NT2/D1 (cell line): Measurements from ENCODE around the gene ZNF566.

Experiments used
- DNase-seq: peaks from one replicate; pipeline ENCODE4 v3.0.0-alpha.2; 2011; ENCODE audit warnings: low read depth, low spot score
- H3K27me3 ChIP-seq: 2 replicates; pipeline ENCODE4 v1.6.0; 2011; ENCODE audit warnings: mild to moderate bottlenecking; ENCODE audit not compliant: insufficient read length, insufficient read depth
- H3K36me3 ChIP-seq: 2 replicates; pipeline ENCODE4 v1.6.1; 2011; ENCODE audit warnings: mild to moderate bottlenecking, low read length, mixed read lengths; ENCODE audit not compliant: insufficient read depth, insufficient read length
- H3K4me1 ChIP-seq: 2 replicates; pipeline ENCODE4 v1.5.1; 2011; ENCODE audit not compliant: insufficient read depth, insufficient read length
- H3K4me3 ChIP-seq: 2 replicates; pipeline ENCODE4 v1.5.1; 2011; ENCODE audit warnings: low read depth; ENCODE audit not compliant: insufficient read length
- H3K9ac ChIP-seq: 2 replicates; pipeline ENCODE4 v1.6.0; 2011; ENCODE audit warnings: low read depth; ENCODE audit not compliant: insufficient read length
- H3K9me3 ChIP-seq: 2 replicates; pipeline ENCODE4 v1.5.1; 2011; ENCODE audit warnings: mild to moderate bottlenecking, low read length; ENCODE audit not compliant: insufficient read depth
- SUZ12 ChIP-seq: IDR thresholded peaks from 2 replicates; pipeline ENCODE4 v1.6.1; 2011; ENCODE audit not compliant: insufficient read length, insufficient read depth; ENCODE audit errors: extremely low read depth
- YY1 ChIP-seq: IDR thresholded peaks from 2 replicates; pipeline ENCODE4 v1.6.1; 2011; ENCODE audit not compliant: insufficient read length, insufficient read depth
- ZNF274 ChIP-seq: IDR thresholded peaks from 2 replicates; pipeline ENCODE4 v1.6.1; 2011; ENCODE audit warnings: mild to moderate bottlenecking, low read depth, low read length

Gene ZNF566

DNA sequence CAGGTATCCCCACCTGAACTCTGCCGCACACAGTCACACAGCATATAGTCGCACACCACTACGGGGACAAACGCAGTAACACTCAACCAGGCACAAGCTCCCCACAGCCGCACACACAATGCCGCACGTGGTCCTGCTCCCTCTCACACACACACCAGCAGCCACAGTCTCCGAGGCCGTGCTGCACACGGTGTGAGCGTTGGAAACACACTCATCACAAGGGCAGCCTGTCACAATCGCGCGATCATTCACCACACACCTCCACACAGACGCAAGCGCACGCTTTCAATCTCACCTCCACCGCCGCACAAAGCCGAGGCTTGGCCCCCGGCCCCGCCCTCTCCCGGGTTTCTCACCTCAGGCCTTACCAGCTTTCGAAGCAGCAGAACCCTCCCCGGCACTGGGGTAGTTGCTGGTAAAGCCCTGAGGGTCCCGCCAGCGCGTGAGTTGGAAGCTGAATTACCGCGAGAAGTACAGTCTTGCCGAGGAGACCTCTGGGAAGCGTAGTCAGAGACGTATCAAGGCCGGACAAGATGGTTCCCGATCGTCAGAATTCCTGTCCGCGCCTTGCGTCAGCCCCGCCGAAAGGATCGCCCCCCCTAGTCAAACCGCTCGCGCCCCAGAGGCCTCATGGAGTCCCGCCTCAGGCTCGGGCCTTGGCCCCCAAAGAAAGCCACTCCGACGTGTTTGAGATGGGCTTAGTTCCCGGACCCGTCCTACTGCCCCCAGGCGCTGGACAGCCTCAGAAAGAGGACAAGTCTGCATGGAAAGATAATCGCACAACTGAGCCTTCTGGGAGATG is at the start of gene ZNF566:
Gene ZNF566, minus strand, starts transcription at position 444 of the 802 bp plus-strand sequence. CDS start 13,004 bp downstream, outside the sequence.
- TF ChIP-seq YY1 (peak; percentile 57), ZNF274 (no peak)
- Histone ChIP-seq H3K9me3 (peaks cover 10% of the 10 kb centered on the region; the same call in 1 of the 2 replicates), H3K4me1 (no peaks in the 10 kb centered on the region), H3K9ac (peak within 1 kb of the TSS; percentile 97), H3K4me3 (peak within 1 kb of the TSS; percentile 97), H3K36me3 (no peaks in the 10 kb centered on the region), H3K27me3 (no peaks in the 10 kb centered on the region)
- DNase-seq, result peak; percentile 96

DNA sequence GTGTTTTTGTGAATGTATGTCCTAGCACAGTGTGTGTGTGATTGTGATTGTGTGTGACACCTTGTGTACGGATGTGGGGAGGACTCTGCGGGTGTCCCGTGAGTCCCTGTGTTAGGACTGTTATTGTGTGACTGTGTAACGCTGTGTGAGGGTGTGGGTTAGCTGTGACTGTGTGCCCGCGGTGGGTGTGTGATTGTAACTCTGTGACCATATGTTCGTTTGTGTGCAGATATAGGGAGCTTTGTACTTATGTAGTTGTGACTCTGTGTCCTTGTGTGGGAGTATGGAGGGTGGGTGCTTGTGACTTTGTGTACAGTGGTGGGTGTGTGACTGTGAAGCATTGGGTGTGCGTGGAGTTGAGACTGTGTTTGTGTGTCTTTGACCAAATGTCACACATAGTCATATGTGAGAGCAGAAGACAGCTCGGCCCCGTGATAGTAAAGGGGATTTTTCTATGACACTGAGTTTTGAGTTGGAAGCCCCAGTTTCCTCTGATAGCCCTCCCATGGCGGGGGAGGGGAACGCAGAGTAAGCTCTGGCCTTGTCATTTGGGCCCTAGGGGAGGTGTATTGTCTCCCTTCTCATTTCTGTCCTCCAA is 39.7 kb upstream of the ZNF566 start:
- no peak for DNase-seq

DNA sequence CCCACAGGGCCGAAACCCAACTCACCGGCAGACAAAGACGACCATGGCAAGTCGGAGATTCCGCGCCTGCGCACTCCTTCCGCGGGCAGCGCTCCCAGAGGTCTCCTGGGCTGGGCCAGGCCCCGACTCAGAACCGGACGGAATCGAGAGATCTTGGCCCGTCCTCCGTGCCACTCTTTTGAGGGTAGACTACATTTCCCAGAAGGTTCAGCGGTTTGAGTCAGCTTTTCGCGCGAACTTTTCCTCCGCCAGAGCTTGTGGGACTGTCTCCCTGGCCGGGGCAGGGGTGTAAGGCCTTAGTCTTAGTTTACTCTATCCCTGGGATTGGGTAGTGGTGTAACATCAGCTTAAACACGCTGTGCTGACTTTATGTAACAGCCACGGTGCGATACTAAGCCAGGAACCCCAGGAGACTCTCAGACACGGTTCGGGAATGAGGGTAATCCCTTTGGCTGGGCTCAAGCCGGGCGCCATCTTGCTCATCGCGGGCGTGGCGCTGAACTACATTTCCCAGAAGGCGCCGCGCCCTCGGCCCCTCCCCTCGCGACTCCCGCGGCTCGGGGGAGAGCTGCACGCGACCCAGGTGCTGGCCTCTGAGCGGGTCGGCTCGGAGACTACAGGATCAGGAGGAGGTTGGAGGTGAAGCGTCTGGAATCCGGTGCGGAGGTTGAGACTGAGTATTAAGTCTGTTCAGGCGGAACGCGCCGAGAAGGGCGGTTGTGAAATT is 39.0 kb upstream of the ZNF566 start, which contains the start of gene ZNF260:
Gene ZNF260, minus strand, starts transcription at position 78 of the 727 bp plus-strand sequence. CDS start 13,033 bp downstream, outside the sequence.
- H3K36me3 ChIP-seq, result peaks cover 20% of the 10 kb centered on the region
- no peaks in the 10 kb centered on the region for H3K27me3 ChIP-seq
- peak within 1 kb of the TSS; percentile 90 for H3K9ac ChIP-seq
- peaks cover 11% of the 10 kb centered on the region; the same call in 1 of the 2 replicates for H3K9me3 ChIP-seq
- TF ChIP-seq SUZ12, result no peak
- peak; percentile 78 for TF ChIP-seq YY1
- peak; percentile 92 for DNase-seq
- no peaks in the 10 kb centered on the region for H3K4me1 ChIP-seq
- peak within 1 kb of the TSS; percentile 73 for H3K4me3 ChIP-seq

More for the DNA sequence above, 39.7 kb upstream of the ZNF566 start:
- Histone ChIP-seq H3K9me3 (peaks cover 11% of the 10 kb centered on the region; the same call in 1 of the 2 replicates), H3K36me3 (peaks cover 19% of the 10 kb centered on the region), H3K4me1 (no peaks in the 10 kb centered on the region), H3K9ac (peak overlapping the region; percentile 62), H3K4me3 (peak overlapping the region; percentile 73), H3K27me3 (no peaks in the 10 kb centered on the region)
- TF ChIP-seq YY1 (no peak), ZNF274 (no peak), SUZ12 (no peak)

DNA sequence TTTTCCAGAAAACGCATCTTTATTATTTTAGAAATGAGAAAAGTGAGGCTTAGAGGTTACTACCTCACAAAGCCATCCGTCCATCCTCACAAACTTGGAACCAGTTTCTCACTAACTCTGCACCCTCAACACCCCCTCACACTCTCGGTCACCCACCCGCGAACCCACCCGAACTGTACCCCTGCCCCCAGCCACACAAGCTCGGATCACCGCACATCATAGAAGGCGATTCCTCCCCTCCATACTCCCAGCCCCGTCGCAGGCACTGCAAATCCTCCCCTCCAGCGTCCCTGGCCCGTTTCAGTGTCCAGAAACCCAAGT is 38.5 kb upstream of the ZNF566 start:
- peaks cover 11% of the 10 kb centered on the region; the same call in 1 of the 2 replicates for H3K9me3 ChIP-seq
- DNase-seq, result no peak
- H3K4me3 ChIP-seq, result peak overlapping the region; percentile 73
- no peaks in the 10 kb centered on the region for H3K4me1 ChIP-seq
- H3K36me3 ChIP-seq, result peaks cover 26% of the 10 kb centered on the region
- peak overlapping the region; percentile 90 for H3K9ac ChIP-seq
- no peaks in the 10 kb centered on the region for H3K27me3 ChIP-seq
- TF ChIP-seq YY1 (no peak), ZNF274 (no peak), SUZ12 (no peak)

DNA sequence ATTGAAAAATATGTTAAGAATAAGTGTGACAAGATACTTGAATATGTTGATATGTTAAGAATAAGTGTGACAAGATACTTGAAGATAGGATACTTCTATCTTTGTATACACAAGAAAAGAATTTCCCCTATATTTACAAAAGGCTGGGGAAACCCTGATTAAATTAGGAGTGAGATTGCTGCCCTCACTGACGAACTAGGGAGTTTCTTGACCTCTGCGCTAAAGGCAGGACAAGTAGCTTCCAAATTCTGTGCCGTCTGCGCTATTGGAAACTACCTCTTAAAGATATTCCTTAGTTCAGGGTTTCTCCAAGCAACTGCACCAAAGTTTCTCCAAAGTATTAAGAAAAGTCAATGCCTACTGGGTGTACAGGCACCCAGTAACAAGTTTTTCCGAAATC is 38.0 kb upstream of the ZNF566 start:
- Histone ChIP-seq H3K4me3 (peak overlapping the region; percentile 73), H3K9me3 (peaks cover 11% of the 10 kb centered on the region; the same call in 1 of the 2 replicates), H3K9ac (peak overlapping the region; percentile 90), H3K4me1 (no peaks in the 10 kb centered on the region), H3K27me3 (no peaks in the 10 kb centered on the region), H3K36me3 (peaks cover 31% of the 10 kb centered on the region)
- DNase-seq, result no peak
- TF ChIP-seq SUZ12 (no peak), YY1 (no peak), ZNF274 (no peak)

DNA sequence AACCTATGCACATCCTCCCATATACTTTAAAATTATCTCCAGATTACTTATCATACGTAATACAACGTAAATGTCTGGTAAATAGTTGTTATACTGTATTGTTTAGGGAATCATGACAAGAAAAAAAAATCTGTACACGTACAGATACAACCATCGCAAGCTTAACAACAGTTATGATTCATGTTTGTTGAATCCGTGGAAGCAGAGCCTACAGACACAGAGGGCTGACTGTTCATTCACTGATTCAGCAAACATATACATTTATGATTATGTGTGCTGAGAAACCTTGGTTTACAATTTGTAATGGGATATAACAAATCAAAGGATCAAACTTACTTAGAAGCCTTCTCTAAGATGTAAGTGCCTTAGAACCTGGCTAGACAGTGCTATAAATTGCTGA is 37.2 kb upstream of the ZNF566 start:
- H3K4me3 ChIP-seq, result no peak overlapping the region
- TF ChIP-seq ZNF274, result no peak
- TF ChIP-seq YY1, result no peak
- TF ChIP-seq SUZ12, result no peak
- H3K4me1 ChIP-seq, result no peaks in the 10 kb centered on the region
- H3K9ac ChIP-seq, result peak overlapping the region; percentile 90
- DNase-seq, result no peak
- H3K36me3 ChIP-seq, result peaks cover 34% of the 10 kb centered on the region
- no peaks in the 10 kb centered on the region for H3K27me3 ChIP-seq
- peaks cover 11% of the 10 kb centered on the region; the same call in 1 of the 2 replicates for H3K9me3 ChIP-seq
